Cardiac septum (tissue), 1 donor: ENCODE results near the gene CDC42SE1. TPM values are rescaled to one million over a fixed set of nuclear protein-coding genes. Genes with fewer than 3 reads are reported as not detected.

Experiments used
- DNase-seq: peaks from one replicate; pipeline ENCODE4 v3.0.0-alpha.2; 2020; ENCODE audit warnings: low spot score
- intact Hi-C: fragments of 100-400 bp; cut with DNase I; formaldehyde crosslinking; loops from one replicate; pipeline ENCODE4 v1.14.0; 2022
- total RNA-seq: library from RNA; stranded (reverse); fragmentation: NEBNext Ultra II Directional; extraction: Animal tissue kit (Norgen Biotek cat#: 25700); gene quantifications from one replicate; pipeline ENCODE4 v1.2.1, GENCODE V29; 2021
- donor health status: DM: no; HTN: no; CAD: no.

CDC42SE1 gene
- total RNA-seq, 1 donor from 2014 or later, result 44.2 TPM

DNA sequence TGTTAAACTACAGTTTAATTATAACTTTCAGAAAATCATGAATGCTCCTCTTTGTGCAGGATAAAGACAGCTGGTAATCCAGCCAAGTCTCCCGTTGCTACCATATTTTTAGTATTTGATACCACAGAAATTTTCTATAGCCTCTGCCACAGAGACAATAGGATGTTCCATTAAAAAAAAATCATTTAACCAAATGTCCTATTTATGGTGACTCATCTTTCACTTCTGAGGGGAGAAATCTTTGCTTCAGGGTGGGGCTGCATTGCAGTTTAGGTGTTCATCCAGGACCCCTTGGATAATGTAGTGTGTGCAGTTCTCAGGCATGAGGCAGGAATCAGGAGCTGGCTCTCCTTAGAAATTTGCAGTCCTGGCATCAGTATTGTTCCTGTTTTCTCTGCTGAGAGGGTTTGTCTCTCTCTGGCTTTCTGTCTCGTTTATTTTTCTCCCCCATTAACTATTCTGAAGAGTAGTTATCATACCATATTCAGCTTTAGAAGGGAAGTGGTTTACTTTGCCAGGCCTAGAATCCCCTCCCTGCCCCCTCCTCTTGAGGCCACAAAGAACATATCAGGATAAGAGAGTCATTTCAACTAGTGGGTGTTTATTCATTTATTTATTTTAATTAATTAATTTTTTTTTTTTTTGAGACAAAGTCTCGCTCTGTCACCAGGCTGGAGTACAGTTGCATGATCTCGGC is 48.1 kb downstream of the CDC42SE1 start:
- DNase-seq, result no peak
- intact Hi-C loops, result no loop called here

DNA sequence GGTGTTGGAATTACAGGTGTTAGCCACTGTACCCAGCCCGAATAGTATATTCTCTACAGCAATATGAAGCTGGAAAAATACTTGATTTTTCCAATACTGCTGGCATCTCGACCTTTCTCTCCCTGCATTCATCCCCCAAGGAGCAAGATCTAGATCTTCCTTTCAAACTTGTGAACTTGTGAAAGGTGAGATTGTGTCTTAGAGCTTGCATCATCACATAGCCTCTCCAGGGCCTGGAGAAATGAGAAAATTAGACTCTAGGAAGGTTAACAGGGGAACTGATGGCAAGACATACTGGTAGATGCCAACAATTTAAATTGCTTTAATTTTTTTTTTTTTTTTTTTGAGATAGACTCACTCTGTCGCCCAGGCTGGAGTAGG is 49.1 kb downstream of the CDC42SE1 start:
- no peak for DNase-seq
- intact Hi-C loops, result no loop called here

DNA sequence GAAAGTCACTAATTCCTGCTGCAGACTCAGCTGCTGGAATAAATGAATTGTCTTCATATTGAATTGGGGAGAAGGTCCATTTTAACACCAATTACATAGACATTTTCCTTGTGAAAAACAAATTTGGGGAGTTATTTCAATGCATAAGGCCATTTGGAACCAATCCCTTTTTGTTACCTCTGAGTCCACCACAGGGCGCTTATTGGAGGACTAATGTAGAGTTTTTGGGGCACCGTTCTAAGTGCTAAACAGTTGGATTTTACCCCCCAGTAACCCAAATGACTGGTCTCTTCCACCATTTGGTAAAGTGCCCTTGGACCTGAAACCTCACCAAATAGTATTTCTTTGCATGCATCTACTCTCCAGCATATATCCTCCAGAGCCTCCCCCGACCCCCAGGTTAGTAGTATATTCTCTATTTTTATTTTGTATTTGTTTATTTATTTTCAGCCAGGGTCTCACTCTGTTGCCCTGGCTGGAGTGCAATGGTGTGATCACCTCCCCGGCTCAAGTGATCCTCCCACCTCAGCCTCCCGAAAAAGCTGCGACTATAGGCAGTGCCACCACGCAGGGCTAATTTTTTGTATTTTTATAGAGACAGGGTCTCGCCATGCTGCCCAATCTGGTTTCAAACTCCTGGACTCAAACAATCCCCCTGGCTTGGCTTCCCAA is 49.6 kb downstream of the CDC42SE1 start:
- intact Hi-C loops, result no loop called here
- DNase-seq, result no peak

DNA sequence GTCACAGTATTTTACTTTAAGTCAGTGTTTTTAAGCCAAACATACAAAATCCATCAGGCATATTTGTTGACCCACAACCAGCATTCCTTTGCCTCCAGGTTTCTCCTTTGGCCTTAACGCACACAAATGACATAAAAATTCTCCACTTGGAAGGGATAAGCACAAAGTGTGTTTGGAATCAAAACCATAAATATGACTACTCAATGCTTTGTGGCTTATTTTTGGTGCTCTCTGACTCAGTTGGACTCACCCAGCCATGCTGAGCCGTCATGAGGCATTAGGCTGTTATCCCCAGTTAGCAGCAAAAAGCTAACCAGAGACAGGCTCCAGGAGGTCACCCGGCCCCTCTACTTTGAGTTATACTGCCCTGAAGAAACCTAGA is 50.2 kb downstream of the CDC42SE1 start:
- intact Hi-C loops, result no loop called here
- no peak for DNase-seq

DNA sequence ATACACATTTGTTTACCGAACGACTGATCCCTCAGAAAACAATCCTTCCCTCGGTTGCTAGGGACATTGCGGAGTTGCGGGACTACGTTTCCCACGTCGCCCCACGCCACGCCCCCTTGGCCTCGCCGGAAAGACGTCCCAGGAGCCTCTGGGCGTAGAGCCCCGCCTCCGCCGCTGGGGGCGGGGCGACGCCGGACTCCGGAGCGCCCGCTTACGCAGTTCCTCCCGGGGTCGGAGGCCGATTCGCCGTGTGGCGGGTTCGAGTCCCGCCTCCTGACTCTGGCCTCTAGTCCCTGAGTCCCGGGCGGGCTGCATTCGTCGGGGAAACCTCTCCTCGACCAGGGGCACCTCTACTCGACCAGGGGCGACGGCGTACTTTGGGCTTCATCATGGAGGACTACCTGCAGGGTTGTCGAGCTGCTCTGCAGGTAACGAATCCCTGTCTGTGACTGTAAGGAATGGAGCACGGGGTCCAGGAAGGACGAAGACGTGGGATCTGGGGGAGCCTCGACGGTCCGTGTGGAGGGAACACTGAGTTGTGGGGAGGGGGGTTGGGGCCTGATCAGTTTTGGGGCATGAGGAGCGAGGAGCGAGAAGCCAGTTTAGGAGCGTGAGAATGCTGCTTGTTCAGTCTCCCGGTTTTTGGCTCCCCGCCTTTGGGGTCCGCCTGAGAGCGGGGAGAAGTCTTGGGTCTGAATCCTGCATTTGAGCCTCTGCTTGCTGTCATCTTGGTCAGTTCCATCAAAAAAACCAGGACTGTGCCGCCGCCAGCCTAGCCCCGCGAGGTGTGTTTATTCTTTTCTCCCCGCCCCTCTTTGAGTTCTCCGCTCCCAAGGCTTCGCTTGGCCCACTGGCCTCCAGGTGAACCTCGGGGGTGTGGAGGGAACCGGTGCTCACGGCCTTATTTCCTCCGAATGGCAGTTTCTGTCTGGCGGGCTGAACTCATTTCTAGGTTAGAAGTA is 50.9 kb downstream of the CDC42SE1 start, which contains the start of gene PRUNE1:
TSS of gene PRUNE1 (plus strand) at position 206 of the 962 bp plus-strand sequence. CDS start at position 390, 184 bp downstream.
- DNase-seq, result peak; percentile 98
- intact Hi-C loops, result no loop called here

DNA sequence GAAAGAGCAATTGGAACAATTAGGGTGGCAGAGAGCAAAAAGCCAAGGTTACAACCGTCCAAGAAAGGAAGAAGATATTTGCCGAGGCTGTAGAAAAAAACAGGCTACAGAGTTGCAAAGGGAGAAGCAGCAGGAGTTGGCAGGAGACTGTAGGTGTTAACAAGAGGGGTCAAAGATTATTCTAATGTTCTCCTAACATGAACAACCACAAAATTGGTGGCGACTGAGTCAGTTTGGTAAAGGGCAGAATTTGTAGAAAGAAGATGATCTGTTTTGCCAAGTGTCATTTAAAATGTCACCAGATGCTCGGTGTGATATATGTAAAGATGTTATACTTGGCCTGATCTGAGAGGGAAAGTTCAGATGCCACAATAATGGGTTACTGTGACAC is 51.6 kb downstream of the CDC42SE1 start:
- no peak for DNase-seq
- intact Hi-C loops, result loop anchor here (2.0 kb wide), 2 partner anchors 29 to 51 kb away; partner anchors contain the start of gene CDC42SE1

DNA sequence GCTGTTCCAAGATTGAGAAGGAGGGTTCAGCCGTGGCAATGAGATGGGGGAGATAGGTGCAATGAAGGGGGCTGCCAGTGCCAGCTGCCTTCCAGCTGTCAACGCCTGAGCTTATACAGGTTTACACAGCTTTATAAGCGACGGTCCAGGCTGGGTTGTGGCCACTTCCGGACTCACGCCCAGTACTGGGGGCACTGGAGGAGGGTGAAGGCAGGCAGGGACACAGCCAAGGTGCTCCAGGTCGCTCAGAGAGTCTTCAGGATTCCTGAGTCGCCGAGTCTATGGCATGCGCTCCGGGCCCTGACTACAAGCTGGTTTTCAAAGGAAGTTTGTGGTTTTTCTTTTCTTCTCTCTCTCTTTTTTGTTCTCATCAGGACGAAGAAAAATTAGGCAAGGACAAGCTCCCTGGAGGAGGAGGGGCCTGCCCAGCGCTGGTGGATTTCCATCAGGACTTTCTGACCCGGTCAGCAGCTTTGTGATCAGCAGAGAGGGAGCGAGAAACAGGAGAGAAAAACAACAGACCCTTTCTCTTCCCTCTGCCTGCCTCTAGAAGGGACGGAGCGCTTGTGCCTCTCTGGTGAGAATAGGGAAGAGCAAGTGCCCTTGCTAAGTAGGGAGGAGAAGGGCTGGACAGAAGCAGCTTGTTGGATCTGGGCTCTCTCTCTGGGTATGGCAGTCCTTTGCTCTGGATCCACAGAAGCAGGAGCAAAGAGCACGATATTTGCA is 52.9 kb downstream of the CDC42SE1 start, which contains the start of gene MINDY1:
TSS of gene MINDY1 (minus strand) at position 576 of the 726 bp plus-strand sequence. CDS start 4,285 bp downstream, outside the sequence.
- DNase-seq, result peak; percentile 89
- intact Hi-C loops, result loop anchor here (2.0 kb wide), 2 partner anchors 28 to 52 kb away; partner anchors contain the start of gene CDC42SE1

DNA sequence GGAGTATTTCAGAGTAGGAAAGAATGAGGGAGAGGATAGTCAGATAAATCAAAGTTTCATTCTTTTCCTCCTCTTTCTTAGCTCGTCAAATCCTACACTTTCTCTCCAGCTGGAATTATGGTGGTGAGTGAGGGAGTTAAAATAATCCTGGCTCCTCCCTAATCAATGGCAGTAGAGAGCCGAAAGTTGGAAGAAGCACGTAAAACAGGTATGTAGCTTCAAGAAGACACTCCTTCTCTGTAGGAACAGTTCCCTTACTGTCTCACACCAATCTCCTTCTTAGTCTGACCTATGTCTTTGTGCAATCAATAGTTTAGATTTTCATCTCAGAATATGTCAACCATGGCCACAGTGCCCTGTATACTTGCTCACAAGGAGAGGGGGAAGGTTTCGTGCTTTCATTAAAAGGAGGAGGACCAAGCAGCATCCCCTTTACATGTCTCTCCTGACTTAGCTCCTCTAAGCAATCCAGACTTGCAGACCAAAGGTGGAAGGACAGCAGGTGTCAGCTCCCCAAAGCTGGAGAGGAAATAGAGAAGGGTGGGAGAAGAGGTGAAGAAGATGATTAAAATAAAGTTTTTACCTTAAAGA is 53.6 kb downstream of the CDC42SE1 start:
- intact Hi-C loops, result loop anchor here (2.0 kb wide), 2 partner anchors 27 to 53 kb away; partner anchors contain the start of gene CDC42SE1
- no peak for DNase-seq

DNA sequence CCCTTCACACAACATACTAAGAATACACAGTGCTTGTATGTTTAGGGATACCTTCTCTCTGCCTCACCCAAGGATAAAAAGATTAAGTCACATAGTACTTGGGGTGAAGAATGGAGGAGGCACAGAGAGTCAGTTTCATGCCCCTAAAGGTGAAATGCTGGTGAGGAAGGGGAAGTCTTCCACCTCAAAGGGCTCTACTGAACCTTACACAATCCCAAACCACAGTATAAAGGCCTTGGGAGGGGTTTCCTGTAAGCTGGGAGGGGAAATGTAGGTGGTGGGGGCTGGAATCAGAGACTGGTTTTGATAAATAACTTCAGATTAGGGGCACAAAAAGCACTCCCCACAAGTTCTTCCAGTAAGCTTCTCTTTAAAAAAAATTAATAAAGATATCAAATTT is 56.2 kb downstream of the CDC42SE1 start:
- DNase-seq, result no peak

DNA sequence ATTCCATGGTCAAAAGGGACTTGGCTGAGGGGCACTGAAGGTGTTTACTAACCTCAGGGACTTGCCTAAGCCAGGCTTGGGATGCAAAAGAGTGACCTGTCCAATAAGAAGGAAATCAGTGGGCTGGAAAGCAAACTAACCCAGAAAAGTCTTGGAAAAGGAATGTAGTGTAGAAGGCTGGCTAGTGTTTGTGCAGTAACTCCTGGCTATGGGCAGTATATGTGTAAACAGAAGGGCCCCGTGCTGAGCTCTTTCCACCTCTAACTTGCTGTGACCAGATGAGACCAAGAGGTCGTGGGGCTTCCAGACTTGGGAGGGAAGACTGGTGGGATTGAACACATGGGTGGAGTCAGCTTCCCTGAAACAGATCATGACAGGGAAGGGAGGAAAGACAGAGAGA is 56.8 kb downstream of the CDC42SE1 start:
- intact Hi-C loops, result no loop called here

More for the DNA sequence above, 56.2 kb downstream of the CDC42SE1 start:
- intact Hi-C loops, result no loop called here

DNA sequence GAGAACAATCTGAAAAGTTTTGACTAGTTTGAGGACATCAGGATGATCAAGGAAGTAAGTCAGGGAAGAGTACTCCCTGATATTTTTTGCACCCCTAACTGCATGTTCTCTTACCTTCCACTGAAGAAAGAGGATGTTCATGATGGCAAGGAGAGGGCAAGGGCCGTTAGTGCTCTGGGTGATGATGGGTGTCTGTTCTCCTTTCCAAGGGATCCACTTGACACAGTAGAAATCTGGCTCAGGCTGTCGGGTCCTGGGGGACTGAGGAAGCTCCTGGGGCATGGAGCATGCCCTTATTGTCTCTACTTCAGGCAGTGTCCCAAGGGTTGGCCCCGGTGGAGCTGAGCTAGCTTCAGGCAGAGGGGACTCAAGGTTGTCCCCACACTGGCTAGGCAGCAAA is 57.4 kb downstream of the CDC42SE1 start:
- intact Hi-C loops, result no loop called here
- no peak for DNase-seq

More for the DNA sequence above, 56.8 kb downstream of the CDC42SE1 start:
- no peak for DNase-seq

DNA sequence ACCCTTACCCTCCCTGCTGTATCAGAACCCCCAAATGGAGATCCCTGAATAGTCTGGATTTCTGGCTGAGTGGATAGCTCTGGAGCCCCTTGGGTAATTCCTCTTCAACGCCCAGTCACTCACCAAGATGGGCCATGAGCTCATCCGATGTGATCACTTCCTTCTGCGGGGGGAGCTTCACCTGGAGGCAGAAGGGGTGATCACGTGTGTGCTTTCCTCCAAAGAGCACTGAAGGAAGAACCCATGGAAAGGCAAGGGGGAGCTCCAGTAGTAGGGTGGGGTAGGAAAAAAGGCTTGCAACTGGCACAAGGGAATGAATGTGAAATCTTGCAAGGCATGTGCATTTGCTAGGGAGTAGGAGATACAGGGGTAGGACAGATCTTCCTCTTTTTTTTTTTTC is 57.8 kb downstream of the CDC42SE1 start:
- intact Hi-C loops, result no loop called here

More for the DNA sequence above, 57.8 kb downstream of the CDC42SE1 start:
- no peak for DNase-seq

Other genes starting within 250 kb of the CDC42SE1 start
- 32.0 TPM for gene ARNT, start 183.0 kb downstream of the CDC42SE1 start, total RNA-seq
- not detected for gene CTXND2, start 172.5 kb downstream of the CDC42SE1 start, total RNA-seq
- 15.5 TPM for gene SETDB1, start 133.3 kb downstream of the CDC42SE1 start, total RNA-seq
- gene CERS2, start 84.8 kb downstream of the CDC42SE1 start, total RNA-seq, result 76.0 TPM
- gene ANXA9, start 77.3 kb downstream of the CDC42SE1 start, total RNA-seq, result 0.16 TPM
- gene MINDY1, start 52.7 kb downstream of the CDC42SE1 start, total RNA-seq, result 49.1 TPM
- 31.0 TPM for gene PRUNE1, start 51.2 kb downstream of the CDC42SE1 start, total RNA-seq
- 0.32 TPM for gene BNIPL, start 23.0 kb downstream of the CDC42SE1 start, total RNA-seq
- 8.9 TPM for gene C1orf56, start 11.9 kb downstream of the CDC42SE1 start, total RNA-seq
- 58.7 TPM for gene MLLT11, start 775 bp upstream of the CDC42SE1 start, total RNA-seq
- 11.7 TPM for gene GABPB2, start 11.1 kb upstream of the CDC42SE1 start, total RNA-seq
- gene SEMA6C, start 87.0 kb upstream of the CDC42SE1 start, total RNA-seq, result 46.5 TPM
- gene TNFAIP8L2, start 97.0 kb upstream of the CDC42SE1 start, total RNA-seq, result 0.86 TPM
- 12.5 TPM for gene LYSMD1, start 106.3 kb upstream of the CDC42SE1 start, total RNA-seq
- 20.7 TPM for gene SCNM1, start 106.5 kb upstream of the CDC42SE1 start, total RNA-seq
- not detected for gene TMOD4, start 116.4 kb upstream of the CDC42SE1 start, total RNA-seq
- gene VPS72, start 130.6 kb upstream of the CDC42SE1 start, total RNA-seq, result 34.1 TPM
- gene PIP5K1A, start 138.9 kb upstream of the CDC42SE1 start, total RNA-seq, result 40.6 TPM
- gene PSMD4, start 195.1 kb upstream of the CDC42SE1 start, total RNA-seq, result 137 TPM
- 12.8 TPM for gene ZNF687, start 222.7 kb upstream of the CDC42SE1 start, total RNA-seq